ENCODE measurements around the gene POLRMT.

GRCh38 chr19:664913-665443 is 31.6 kb upstream of the POLRMT start:
- TF ChIP-seq CTCF (IDR thresholded peaks at IDR 0.05) (peak; percentile 88), MXI1 (IDR thresholded peaks at IDR 0.05; ENCODE audit: low read depth, low read length) (peak; percentile 42; the same call in 1 of the 2 replicates), RCOR1 (IDR thresholded peaks at IDR 0.05; ENCODE audit: low read length) (peak; percentile 48; the same call in 1 of the 2 replicates), NRF1 (IDR thresholded peaks at IDR 0.05; ENCODE audit: low read depth, low read length) (no peak), JUND (IDR thresholded peaks at IDR 0.05) (no peak), CHD2 (IDR thresholded peaks at IDR 0.05; ENCODE audit: low read length, partially characterized antibody) (peak; percentile 54), RFX5 (IDR thresholded peaks at IDR 0.05; ENCODE audit: low read length) (no peak), SMC3 (IDR thresholded peaks at IDR 0.05; ENCODE audit: low read depth, low read length) (peak; percentile 93), RXRA (IDR thresholded peaks at IDR 0.05; ENCODE audit: borderline replicate concordance, low read depth) (no peak), EZH2phosphoT487 (IDR thresholded peaks at IDR 0.05; ENCODE audit: borderline replicate concordance, low read depth) (no peak), EP300 (IDR thresholded peaks at IDR 0.05; ENCODE audit: borderline replicate concordance in 1 of 2, low read depth in 1 of 2, low read length in 1 of 2) (no peak), POLR2AphosphoS5 (IDR thresholded peaks at IDR 0.05; ENCODE audit: low read depth, low read length) (no peak)
- TF ChIP-seq, protein P1, sequence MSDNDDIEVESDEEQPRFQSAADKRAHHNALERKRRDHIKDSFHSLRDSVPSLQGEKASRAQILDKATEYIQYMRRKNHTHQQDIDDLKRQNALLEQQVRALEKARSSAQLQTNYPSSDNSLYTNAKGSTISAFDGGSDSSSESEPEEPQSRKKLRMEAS (IDR thresholded peaks at IDR 0.05; ENCODE audit: low read depth): peak; percentile 88
- TF ChIP-seq, protein P2, sequence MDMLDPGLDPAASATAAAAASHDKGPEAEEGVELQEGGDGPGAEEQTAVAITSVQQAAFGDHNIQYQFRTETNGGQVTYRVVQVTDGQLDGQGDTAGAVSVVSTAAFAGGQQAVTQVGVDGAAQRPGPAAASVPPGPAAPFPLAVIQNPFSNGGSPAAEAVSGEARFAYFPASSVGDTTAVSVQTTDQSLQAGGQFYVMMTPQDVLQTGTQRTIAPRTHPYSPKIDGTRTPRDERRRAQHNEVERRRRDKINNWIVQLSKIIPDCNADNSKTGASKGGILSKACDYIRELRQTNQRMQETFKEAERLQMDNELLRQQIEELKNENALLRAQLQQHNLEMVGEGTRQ (IDR thresholded peaks at IDR 0.05; ENCODE audit: borderline replicate concordance, low read depth, low read length): no peak

Data from SK-N-SH (cell line).